ENCODE data around the gene AKAP5. TPM values are rescaled to one million over a fixed set of nuclear protein-coding genes. Genes with fewer than 3 reads are reported as not detected.

AKAP5 gene
- total RNA-seq, 4 donors from 2014 or later, result 0.33 to 1.4 (median 0.50) TPM

GRCh38 chr14:64488590-64489099, 23.3 kb downstream of the AKAP5 start:
- TF ChIP-seq CTCF (IDR thresholded peaks at IDR 0.05; ENCODE audit: low read depth), result no peak

DNA sequence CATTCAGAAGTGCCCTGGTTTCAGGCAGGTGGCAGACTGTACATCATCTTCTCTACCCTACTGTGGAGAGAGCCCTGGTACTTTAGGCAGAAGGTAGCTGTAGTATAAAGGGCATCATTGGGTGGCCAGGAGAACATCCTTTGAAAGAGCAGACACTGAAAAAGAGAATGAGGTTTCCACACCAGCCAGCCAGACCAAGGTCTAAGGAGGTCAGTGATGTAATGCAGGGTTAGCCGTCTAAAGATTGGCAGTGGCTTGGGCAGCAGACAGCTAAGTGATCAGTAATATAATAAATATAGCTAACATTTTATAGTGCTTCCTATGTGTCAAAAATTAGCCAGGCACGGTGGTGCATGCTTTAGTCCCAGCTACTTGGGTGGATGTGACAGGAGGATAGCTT, 26.3 kb downstream of the AKAP5 start:
- no peak for TF ChIP-seq CTCF (IDR thresholded peaks at IDR 0.05; ENCODE audit: low read depth)

GRCh38 chr14:64493455-64493854, 28.2 kb downstream of the AKAP5 start:
- no peak for TF ChIP-seq CTCF (IDR thresholded peaks at IDR 0.05; ENCODE audit: low read depth)

GRCh38 chr14:64495252-64495651, 30.0 kb downstream of the AKAP5 start:
- no peak for TF ChIP-seq CTCF (IDR thresholded peaks at IDR 0.05; ENCODE audit: low read depth)

GRCh38 chr14:64496764-64497163, 31.5 kb downstream of the AKAP5 start:
- no peak for TF ChIP-seq CTCF (IDR thresholded peaks at IDR 0.05; ENCODE audit: low read depth)

DNA sequence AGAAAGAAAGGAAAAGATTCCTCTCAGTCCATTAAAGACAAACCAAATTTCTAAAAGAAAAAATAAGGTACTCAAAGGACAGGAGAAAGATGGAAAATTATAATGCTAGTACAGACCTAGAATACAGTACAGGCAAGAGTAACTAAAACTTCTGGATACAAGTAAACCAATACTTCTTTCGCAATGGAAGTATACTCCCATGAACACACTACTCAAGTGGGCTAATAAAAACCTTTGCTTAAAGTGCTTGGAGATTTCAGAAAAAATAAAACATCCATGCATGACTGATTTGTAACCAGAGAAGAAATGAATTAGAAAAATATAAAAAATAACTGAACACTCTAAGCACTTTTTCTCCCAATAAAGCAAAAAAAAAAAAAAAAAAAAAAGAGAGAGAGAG, 34.8 kb downstream of the AKAP5 start:
- TF ChIP-seq CTCF (IDR thresholded peaks at IDR 0.05; ENCODE audit: low read depth), result no peak

DNA sequence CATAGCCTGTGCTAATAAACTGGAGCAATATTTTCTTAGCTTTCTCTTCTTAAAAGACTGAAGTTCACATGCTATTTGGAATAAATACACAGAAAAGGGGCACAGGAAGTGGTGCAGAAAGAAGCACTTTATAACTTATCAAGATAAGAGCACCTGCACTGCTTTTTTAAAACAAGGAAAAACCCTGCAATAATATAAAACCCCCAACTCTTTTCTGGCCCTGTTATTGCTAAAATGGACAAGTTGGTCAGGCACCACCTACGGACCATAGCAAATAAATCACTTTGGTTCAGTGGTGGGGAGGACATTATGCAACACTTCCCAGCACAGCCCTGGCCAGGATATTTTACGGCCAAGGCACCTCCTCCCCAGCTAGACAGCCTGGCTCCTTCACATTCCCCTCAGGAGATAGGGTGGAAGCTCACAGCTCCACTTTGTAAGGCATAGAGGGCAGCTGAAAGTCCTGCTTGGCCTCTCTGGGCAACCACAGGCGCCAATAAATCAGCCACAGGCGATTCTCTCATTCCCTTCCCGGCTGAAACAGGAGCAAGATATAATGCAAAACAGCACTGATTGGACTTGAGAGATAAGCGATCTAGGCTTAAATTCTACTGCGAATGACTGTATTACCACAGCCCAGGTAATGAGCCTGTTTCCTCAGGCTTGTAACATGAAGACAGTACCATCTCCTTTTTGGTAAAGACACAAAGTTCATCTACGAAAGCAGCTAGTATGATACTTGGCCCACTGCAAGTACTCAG, 36.3 kb downstream of the AKAP5 start:
- no peak for TF ChIP-seq CTCF (IDR thresholded peaks at IDR 0.05; ENCODE audit: low read depth)
